Dedifferentiated amniotic fluid mesenchymal stem cell (primary cell): ENCODE data around the gene RBBP4.
A peak's percentile ranks its signal among the peaks of the same experiment; 100 is the strongest.
"Not testable (repeated sequence)": the region's sequence is repeated elsewhere in the genome, so short reads cannot be mapped to it uniquely, and the experiment has no call there.

Experiments
- DNase-seq: peaks from one replicate; pipeline ENCODE4 v3.0.0-alpha.2; 2016; ENCODE audit errors: extremely low spot score

Gene RBBP4

GRCh38 chr1:32639489-32640075, 11.4 kb upstream of the RBBP4 start:
- peak; percentile 19 for DNase-seq

DNA sequence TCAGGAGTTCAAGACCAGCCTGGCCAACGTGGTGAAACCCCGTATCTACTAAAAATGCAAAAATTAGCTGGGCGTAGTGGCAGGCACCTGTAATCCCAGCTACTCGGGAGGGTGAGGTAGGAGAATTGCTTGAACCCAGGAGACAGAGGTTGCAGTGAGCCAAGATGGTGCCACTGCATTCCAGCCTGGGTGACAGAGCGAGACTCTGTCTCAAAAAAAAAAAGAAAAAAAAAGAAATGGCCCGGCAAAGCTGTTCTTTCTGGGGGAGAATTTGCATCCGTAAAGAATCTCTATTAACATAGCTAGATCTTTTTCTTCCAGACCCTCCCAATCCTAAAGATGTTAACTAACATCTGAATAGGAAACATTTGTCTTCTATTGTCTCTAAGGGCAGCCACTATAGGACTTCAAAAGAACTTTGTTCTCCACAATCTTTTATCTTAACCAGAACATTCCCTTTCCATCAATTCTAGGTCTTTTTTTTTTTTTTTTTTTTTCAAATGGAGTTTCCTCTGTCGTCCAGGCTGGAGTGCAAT, 8.6 kb upstream of the RBBP4 start:
- DNase-seq: not testable (repeated sequence)

- DNase-seq: no peak
Observed at GRCh38 chr1:32644426-32644825, 6.6 kb upstream of the RBBP4 start.

GRCh38 chr1:32647308-32648134, 3.5 kb upstream of the RBBP4 start:
- DNase-seq: no peak

- DNase-seq: peak; percentile 96
Observed at GRCh38 chr1:32650248-32650751, 708 bp upstream of the RBBP4 start, which contains the start of gene ZBTB8OS. TSS of gene ZBTB8OS (minus strand) at chr1:32650550. CDS start at chr1:32650529, 21 bp downstream.

- DNase-seq: peak; percentile 24
Observed at GRCh38 chr1:32651461-32652073, 559 bp downstream of the RBBP4 start.

DNA sequence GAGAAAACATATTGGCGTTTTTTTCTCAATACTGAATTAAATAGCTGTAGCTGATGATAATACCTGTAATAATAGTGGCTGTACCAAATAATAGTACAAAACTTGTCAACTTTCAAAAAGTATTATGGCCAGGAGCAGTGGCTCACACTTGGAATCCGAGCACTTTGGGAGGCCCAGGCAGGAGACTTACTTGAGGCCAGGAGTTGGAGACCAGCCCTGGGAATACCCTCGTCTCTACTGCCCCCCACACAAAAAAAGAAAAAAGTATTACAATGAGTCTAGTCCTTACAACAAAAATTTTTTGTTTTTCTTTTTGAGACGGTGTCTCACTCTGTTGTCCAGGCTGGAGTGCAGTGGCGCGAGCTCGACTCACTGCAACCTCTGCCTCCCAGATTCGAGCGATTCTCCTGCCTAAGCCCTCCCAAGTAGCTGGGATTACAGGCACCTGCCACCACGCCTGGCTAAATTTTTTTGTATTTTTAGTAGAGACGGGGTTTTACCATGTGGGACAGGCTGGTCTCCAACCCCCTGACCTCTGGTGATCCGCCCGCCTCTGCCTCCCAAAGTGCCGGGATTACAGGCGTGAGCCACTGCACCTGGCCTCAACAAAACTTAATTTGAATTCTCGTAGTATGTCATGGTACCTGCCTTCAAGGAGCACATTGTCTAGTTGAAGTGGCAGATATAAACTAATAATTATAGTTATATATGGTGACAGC, 1.4 kb downstream of the RBBP4 start:
- no peak for DNase-seq

GRCh38 chr1:32659581-32659980, 8.6 kb downstream of the RBBP4 start:
- DNase-seq: no peak

DNA sequence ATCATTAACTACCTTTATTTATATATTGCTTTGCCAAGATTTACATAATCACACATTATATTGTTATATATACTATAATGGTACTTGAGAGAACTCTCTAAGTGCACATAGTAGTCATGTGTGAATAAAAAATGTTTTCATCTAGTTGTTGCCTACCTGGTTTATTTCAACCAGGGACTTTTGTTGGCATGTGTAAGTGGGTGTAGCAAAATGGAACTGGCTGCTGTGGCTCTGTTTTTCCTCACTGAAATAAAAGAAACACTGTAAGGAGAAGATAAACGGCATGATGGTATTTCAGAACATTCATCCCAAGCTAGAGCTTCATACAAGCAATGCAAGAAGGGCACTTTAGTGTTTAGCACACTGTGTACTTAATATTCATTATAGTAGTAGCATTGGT, 14.9 kb downstream of the RBBP4 start:
- no peak for DNase-seq

GRCh38 chr1:32666901-32667566, 16.0 kb downstream of the RBBP4 start:
- no peak for DNase-seq

GRCh38 chr1:32668716-32669115, 17.7 kb downstream of the RBBP4 start:
- DNase-seq: not testable (repeated sequence)

DNA sequence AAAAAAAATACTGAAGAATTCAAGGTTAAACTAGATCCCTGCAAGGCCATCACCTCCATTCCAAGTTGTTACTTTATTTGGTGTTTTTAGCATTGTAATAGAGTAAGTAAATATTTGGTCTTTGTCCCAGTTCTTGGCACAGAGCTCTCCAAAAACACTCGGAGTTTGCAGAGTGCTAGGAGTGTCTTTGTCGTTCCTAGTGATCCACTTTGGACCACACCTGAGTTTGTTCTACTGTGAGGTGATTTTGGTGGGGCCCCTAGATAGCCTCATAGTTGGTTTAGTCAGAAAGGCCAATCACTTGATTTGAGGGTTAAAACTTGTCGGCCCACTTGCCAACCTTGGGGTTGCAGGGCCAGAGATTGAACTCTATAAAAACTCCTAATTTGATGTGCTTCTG, 25.9 kb downstream of the RBBP4 start:
- DNase-seq: no peak

- not testable (repeated sequence) for DNase-seq
Observed at GRCh38 chr1:32679993-32680392, 29.0 kb downstream of the RBBP4 start.

GRCh38 chr1:32680642-32681041, 29.6 kb downstream of the RBBP4 start:
- DNase-seq: no peak

DNA sequence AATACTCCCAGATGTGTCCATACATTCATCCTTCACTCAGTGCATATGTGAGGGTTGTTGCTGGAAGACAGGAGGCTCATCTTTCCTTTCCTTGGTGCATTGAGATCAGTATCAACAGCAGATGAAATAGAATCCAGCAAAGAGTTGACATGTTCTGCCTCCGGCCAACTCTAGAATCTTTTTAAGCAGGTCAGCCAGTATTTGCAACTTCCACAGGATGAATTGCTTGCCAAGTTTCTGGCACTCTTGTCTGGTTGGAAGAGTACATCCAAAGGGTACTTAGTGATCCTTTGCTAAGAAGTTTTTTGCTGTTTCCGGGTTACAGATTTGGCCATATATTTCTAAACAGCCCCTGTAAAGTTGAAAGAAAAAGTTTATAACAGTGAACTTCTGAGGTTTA, 30.5 kb downstream of the RBBP4 start:
- no peak for DNase-seq

- DNase-seq: no peak
Observed at GRCh38 chr1:32681999-32682398, 31.0 kb downstream of the RBBP4 start.

DNA sequence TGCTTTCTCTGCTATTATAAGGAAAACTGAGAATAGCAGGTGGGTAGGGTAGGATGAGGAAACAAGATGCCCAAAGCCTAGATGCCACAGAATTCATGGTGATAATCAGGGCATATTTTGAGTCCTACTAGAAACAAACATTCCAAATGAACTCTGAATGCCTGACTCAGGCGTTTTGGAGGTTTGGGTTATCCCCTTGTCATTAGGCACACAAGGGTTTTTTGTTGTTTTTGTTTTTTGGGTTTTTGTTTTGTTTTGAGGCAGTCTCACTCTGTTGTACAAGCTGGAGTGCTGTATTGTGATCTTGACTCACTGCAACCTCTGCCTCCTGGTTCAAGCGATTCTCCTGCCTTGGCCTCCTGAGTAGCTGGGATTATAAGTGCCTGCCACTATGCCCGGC, 32.4 kb downstream of the RBBP4 start:
- no peak for DNase-seq

- DNase-seq: no peak
Observed at GRCh38 chr1:32684167-32684811, 33.3 kb downstream of the RBBP4 start.

- DNase-seq: no peak
Observed at GRCh38 chr1:32685498-32685897, 34.5 kb downstream of the RBBP4 start.

GRCh38 chr1:32686387-32686786, 35.4 kb downstream of the RBBP4 start:
- DNase-seq: no peak
